ENCODE results near the gene CAPN13. TPM values are rescaled to one million over a fixed set of nuclear protein-coding genes. Genes with fewer than 3 reads are reported as not detected.

Gene CAPN13
- total RNA-seq, 2 experiments from 2014 or later, result not detected

GRCh38 chr2:30695749-30696148, 111.5 kb downstream of the CAPN13 start:
- intact Hi-C loops (cut with micrococcal nuclease), result no loop called here
- Mint-ChIP-seq H3K4me3 (no peak overlapping the region), H3K36me3 (ENCODE audit: low read depth) (no peaks in the 10 kb centered on the region), H3K27ac (no peak overlapping the region), H3K4me1 (ENCODE audit: low read depth) (no peaks in the 10 kb centered on the region), H3K9me3 (no peaks in the 10 kb centered on the region), H3K27me3 (no peaks in the 10 kb centered on the region)
- TF ChIP-seq CTCF (IDR thresholded peaks at IDR 0.05), result no peak
- ChIA-PET CTCF (interaction anchor here (0.9 to 8.2 kb wide), 3 partner anchors 9 to 531 kb away, joined by 5 to 125 read pairs (median 35); no protein-coding TSS in a partner anchor), POLR2A (no interaction called here)
- DNase-seq (no peak), ATAC-seq (no peak)

GRCh38 chr2:30694286-30695055, 112.8 kb downstream of the CAPN13 start:
- no peak overlapping the region for H3K27ac Mint-ChIP-seq
- intact Hi-C loops (cut with micrococcal nuclease), result no loop called here
- H3K36me3 Mint-ChIP-seq (ENCODE audit: low read depth), result no peaks in the 10 kb centered on the region
- no peaks in the 10 kb centered on the region for H3K4me1 Mint-ChIP-seq (ENCODE audit: low read depth)
- H3K27me3 Mint-ChIP-seq, result no peaks in the 10 kb centered on the region
- ChIA-PET CTCF (interaction anchor here (0.8 to 8.2 kb wide), 6 partner anchors 15 to 530 kb away, joined by 3 to 125 read pairs (median 7); no protein-coding TSS in a partner anchor), POLR2A (no interaction called here)
- DNase-seq (no peak), ATAC-seq (no peak)
- no peaks in the 10 kb centered on the region for H3K9me3 Mint-ChIP-seq
- no peak overlapping the region for H3K4me3 Mint-ChIP-seq
- TF ChIP-seq CTCF (IDR thresholded peaks at IDR 0.05), result no peak

GRCh38 chr2:30693821-30694281, 113.4 kb downstream of the CAPN13 start:
- Mint-ChIP-seq H3K27ac (no peak overlapping the region), H3K9me3 (no peaks in the 10 kb centered on the region), H3K4me1 (ENCODE audit: low read depth) (no peaks in the 10 kb centered on the region), H3K4me3 (no peak overlapping the region), H3K27me3 (no peaks in the 10 kb centered on the region), H3K36me3 (ENCODE audit: low read depth) (no peaks in the 10 kb centered on the region)
- intact Hi-C loops (cut with micrococcal nuclease), result no loop called here
- ChIA-PET POLR2A (no interaction called here), CTCF (interaction anchor here (0.8 to 8.2 kb wide), 6 partner anchors 16 to 529 kb away, joined by 3 to 125 read pairs (median 7); no protein-coding TSS in a partner anchor)
- ATAC-seq, result no peak
- no peak for DNase-seq
- TF ChIP-seq CTCF (IDR thresholded peaks at IDR 0.05), result no peak

DNA sequence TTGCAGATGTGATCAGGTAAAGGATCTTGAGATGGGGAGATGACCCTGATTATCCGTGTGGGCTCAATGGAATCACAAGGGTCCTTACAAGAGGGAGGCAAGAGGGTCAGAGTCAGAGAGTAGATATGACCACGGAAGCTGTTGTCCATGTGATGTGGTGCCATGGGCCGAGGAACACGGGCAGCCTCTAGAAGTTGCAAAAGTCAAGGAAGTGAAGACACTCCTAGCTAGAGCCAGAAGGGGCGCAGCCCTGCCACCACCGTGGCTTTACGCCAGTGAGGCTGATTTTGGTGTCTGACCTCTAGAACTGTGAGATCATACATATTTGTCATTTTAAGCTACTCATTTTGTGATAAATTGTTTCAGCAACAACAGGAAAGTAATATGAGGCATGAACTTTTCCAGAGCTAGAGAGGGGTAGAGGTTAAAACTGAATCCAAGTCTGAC, 114.4 kb downstream of the CAPN13 start:
- intact Hi-C loops (cut with micrococcal nuclease), result no loop called here

More for the DNA sequence above, 114.4 kb downstream of the CAPN13 start:
- Mint-ChIP-seq H3K4me1 (ENCODE audit: low read depth) (no peaks in the 10 kb centered on the region), H3K27ac (no peak overlapping the region), H3K4me3 (no peak overlapping the region), H3K9me3 (no peaks in the 10 kb centered on the region), H3K27me3 (no peaks in the 10 kb centered on the region), H3K36me3 (ENCODE audit: low read depth) (no peaks in the 10 kb centered on the region)
- POLR2A ChIA-PET, result no interaction called here
- no peak for ATAC-seq
- TF ChIP-seq CTCF (IDR thresholded peaks at IDR 0.05), result no peak
- CTCF ChIA-PET, result interaction anchor here (1.0 to 8.2 kb wide), 5 partner anchors 10 to 659 kb away, joined by 3 to 125 read pairs (median 11); no protein-coding TSS in a partner anchor
- no peak for DNase-seq
